ENCODE measurements around the gene PLCB3. TPM values are rescaled to one million over a fixed set of nuclear protein-coding genes. Genes with fewer than 3 reads are reported as not detected.

The PLCB3 gene
- total RNA-seq, 1 donor from 2014 or later: 9.6 TPM

DNA sequence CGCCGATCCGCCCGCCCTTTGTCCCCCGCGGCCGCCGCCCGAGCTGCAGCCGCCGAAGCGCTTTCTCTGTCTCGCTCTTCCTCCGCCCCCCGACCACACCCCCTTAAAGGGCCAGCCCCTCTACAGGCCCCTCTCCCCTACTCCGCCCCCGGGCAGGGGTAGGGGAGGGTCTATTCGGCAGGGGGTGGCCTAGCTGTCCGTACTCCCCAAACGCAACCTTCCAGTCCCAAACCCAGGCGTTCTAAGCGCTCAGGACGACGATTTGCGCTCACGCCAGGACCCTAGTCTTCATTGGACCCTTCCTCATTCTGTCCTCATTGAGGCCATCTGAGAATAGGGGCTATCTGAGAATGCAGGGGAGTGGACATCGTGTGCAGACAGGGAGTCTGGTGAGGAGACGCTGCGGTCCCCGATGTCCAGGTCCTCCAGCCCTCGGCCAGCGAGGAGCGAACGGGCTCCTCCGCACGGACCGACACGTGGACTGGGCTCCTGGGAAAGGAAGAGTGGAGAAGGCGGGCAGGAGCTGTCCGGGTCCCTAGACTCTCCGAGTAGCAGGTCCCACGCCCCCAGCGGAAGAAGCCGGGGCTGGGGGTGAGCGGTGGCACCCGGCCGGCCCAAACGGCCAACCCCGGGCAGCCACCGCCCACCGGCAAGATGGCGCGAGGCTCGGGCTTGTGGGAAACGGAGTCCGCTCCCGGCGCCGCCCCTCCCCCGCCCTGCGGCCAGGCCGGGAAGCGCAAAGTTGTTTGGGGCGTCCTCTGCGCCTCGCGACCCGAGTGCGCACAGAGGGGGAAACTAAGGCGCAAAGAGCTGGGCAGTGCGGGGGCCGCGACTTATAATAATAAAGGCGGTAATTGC lies 4.2 kb upstream of the PLCB3 start, which contains the start of gene PPP1R14B:
Gene PPP1R14B, minus strand, starts transcription at position 73 of the 858 bp plus-strand sequence. CDS start 270 bp downstream, outside the sequence.
- DNase-seq (ENCODE audit: low spot score): peak; percentile 92
- intact Hi-C loops (cut with DNase I): loop anchor here (1.0 kb wide), 1 partner anchor 22 kb away; no protein-coding TSS in a partner anchor

DNA sequence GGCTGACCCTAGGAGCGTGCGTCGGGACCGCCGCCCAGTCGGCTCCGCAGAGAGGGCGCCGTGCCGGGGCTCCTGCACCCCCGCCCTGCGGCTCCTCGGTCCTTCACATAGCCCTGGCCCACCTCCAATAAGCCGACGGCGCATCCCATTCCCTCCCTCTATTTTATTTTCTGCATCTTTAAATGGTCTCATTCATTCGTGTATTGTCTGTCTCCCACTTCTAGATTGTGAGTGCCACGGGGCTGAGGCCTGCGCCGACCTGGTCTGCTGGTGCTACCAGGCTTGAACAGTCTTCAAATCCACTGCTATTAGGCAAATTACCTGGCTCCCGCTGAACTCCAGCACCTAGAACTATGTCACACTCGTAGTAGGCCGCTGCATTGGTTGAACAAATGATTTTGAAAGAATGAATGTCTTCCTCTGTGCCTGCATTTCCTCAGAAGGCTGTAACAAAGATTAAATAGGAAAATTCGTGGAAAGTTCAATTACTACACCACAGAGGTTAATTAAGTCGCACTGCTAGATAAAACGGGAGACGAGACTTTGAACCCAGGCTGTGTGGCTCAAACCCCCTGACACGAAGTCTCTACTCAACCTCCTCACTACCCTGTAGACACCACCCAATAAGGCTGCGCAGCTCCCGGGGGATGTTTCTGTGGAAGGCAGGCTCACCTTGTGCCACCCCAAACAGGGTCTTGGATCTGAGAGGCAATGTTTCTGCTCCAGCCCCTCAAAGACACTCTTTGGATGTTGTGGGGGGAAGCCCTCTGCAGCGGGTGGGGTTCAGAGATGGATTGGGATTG lies 3.4 kb upstream of the PLCB3 start:
- no peak for DNase-seq (ENCODE audit: low spot score)
- intact Hi-C loops (cut with DNase I): loop anchor here (1.0 kb wide), 1 partner anchor 21 kb away; no protein-coding TSS in a partner anchor

DNA sequence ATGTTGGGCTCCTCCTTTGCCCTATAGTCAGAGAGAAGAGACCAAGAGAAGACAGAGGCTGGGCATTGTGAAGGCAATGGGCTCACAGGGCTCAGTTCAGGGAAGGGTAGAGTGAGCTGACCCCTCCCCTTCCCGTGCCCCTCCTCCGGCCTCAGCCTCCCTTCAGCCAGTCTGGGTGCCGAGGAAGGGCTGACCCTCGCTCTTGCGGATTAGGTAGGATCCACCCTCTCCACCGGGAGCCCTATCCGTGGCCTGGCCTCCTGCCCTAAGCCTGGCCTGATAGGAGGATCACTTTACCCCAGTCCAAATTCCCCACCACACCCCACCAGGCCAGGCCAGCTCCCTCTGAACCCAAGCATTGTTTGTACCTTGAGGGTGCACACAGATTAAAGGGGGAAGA lies 2.8 kb upstream of the PLCB3 start:
- intact Hi-C loops (cut with DNase I): no loop called here
- DNase-seq (ENCODE audit: low spot score): no peak

DNA sequence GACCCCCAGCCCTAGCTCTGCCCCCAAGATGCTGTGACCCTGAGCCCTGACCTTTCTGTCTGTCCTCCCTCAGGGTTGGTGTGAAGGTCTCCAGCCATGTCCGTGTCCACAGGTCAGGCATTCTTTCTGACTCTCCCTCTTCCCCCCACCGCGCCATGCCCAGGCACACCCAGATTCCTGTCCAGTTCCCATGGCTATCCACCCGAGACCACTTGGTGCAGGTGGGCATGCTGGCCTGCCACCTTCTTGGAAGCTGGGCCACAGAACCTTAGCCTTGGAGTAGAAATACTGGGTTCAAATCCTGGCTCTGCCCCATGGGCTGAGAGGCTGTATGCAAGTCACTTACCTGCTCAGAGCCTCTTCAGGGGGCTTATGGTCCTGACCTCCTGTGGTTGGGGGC lies 2.3 kb upstream of the PLCB3 start:
- DNase-seq (ENCODE audit: low spot score): no peak
- intact Hi-C loops (cut with DNase I): no loop called here

DNA sequence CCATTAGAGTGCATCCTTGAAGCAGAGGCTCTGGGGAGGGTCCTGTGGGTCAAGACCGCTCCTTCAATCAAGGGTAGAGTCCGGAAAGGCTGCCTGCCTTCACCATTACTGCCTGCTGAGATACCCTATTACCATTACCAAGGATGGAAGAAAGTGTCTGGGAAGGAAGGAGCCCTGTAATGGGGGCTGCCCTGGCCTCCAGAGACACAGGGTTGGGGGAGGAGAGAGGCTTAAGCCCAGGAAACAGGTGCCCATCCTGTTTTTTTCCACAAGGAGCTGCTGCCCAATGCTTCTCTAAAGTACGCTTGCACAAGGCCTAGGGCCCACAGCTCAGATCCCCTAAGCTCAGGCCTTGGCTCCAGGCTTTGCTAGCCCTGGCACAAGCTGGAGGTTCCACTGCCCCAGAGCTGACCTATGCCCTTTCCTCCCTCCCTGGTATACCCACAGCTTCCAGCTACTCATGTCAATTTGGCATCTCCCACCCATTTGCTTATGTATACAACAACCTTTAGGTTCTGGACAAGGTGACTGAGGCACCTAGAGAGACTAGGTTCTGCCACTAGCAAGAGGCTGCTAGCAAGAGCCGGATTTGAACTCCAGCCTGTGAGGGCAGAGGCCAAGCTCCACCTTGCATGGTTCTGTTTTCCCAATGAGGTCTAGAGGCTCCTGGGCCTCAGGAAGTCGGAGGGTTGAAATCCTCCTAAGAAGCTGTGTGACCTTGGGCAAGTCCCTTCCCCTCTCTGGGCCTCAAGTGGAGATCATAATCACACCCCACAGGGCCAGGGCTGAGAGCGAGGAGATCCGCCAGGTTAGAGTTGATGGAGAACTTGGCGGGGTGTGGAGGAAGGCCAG lies 1.5 kb upstream of the PLCB3 start:
- intact Hi-C loops (cut with DNase I): loop anchor here (5.0 kb wide), 1 partner anchor 53 kb away; the partner anchor contains the start of gene CATSPERZ
- no peak for DNase-seq (ENCODE audit: low spot score)

DNA sequence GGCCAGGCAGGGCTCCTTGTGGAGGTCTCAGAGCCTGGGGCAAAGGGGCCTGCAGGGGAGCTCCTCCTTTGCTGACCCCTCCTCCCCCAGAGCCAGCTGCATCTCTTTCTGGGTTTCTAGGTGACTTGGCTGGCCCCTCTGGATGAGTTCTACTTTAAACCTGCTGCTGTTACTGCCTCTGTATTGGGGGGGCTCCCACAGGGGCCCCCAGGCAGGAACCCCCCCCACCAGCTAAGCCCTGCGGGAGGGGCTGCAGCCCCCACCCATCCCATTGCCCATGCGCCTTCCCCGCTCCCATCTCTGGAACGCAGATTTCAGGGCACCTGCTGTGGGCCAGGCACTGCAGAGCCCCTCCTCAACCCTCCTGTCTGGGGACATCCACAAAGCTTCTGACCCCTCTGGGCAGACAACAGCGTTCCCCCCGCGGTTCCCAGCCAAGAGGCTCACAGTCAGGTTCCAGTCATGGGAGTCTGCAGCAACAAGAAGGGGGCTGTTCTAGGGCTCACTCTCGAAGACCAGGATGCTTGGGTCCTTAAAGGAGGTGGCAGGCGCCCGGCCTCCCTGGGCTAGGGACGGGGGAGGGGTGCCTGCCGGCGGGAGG lies 815 bp upstream of the PLCB3 start:
- intact Hi-C loops (cut with DNase I): loop anchor here (5.0 kb wide), 1 partner anchor 52 kb away; the partner anchor contains the start of gene CATSPERZ
- no peak for DNase-seq (ENCODE audit: low spot score)

DNA sequence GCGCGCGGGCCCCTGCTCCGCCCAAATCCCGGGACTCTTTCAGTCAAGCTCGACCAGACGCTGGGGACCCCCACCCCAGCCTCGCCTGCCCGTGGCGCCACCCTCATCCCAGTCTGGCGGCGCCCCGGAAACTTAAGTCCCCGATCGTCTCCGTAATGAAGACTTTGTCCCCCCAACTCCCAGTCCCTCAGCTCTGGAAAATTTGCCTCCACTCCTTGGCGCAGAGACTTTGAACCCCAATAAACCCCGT lies 348 bp downstream of the PLCB3 start:
- DNase-seq (ENCODE audit: low spot score): no peak
- intact Hi-C loops (cut with DNase I): loop anchor here (5.0 kb wide), 1 partner anchor 51 kb away; the partner anchor contains the start of gene CATSPERZ

DNA sequence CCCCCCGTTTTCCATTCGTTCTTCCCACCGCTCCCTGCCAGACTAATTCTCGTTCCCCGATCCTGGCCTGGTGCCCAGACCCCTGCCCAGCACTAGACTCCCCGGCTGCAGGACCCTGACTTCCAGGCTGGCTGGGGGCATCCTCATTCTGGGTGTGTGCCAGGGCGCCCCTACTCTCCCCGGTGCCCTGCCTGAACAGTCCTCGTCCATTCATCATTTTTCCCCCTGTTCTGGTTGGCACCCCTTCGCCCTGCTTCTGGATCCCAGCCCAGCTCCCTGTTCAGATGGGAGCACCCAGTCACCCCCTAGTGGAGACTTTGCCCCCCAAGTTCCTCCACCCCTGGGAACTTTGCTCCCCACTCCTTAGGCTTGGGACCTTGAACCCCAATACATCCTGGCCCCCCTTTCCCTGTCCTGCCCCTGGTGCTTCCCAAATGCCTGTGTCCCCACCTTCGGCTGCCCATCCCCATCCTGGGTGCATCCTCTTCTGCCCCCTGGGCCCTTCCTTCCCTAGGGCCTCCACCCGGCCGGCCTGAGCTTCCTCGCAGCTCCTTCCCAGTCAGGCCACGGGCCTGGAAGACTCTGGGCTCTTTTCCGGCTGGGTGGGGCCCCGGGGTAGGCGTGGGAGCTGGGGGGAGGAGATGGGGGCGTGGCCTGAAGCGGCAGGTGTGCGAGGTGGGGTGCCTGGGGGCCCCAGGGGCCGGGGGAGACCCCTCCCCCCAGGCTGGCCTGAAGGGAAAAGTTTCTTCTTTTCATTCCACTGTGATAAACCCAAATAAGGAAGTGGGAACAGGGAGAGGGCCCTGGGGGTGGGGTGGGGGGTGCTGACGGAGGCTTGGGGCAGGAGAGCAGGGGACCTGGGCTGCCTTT lies 908 bp downstream of the PLCB3 start:
- intact Hi-C loops (cut with DNase I): loop anchor here (5.0 kb wide), 1 partner anchor 50 kb away; the partner anchor contains the start of gene CATSPERZ

DNA sequence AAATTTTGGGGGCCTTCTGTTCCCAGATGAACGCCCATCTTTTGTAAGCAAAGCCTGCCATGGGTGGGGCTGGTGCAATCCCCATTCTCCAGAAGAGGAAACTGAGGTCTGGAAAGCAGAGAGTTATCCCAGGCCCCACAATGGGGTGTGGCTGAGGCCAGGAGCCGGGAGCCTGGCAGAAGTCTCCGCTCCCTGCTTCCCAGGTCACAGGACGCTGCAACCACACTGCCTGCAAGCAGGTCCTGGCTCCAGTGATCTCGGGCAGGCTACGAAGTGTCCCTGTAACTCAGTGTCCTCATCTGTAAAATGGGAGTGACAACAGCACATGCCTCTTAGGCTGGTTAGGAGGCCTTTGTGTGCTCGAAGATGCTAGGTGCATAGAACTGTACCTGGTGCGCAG lies 1.7 kb downstream of the PLCB3 start:
- intact Hi-C loops (cut with DNase I): loop anchor here (5.0 kb wide), 1 partner anchor 49 kb away; the partner anchor contains the start of gene CATSPERZ
- DNase-seq (ENCODE audit: low spot score): no peak

More for the DNA sequence above, 908 bp downstream of the PLCB3 start:
- no peak for DNase-seq (ENCODE audit: low spot score)

DNA sequence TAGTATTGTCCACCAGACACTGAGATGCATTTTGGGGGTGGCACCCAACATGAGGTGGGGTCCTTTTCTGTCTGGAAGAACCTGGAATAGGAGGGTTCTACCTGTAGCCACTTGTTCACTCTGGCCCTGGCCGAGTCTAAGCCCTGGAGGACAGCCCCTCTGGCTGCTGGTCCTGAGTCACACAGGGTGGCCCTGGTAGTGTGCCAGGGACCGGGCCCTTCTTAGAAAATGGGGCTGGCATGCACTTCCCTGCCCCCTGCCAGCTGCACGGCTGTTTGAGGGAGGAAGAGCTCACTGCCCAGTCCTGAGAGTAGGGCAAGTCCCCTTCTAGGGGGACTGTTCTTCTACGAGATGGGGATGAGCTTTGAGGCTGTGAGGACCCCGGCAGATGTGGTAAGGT lies 2.2 kb downstream of the PLCB3 start:
- intact Hi-C loops (cut with DNase I): loop anchor here (5.0 kb wide), 1 partner anchor 49 kb away; the partner anchor contains the start of gene CATSPERZ
- DNase-seq (ENCODE audit: low spot score): no peak

DNA sequence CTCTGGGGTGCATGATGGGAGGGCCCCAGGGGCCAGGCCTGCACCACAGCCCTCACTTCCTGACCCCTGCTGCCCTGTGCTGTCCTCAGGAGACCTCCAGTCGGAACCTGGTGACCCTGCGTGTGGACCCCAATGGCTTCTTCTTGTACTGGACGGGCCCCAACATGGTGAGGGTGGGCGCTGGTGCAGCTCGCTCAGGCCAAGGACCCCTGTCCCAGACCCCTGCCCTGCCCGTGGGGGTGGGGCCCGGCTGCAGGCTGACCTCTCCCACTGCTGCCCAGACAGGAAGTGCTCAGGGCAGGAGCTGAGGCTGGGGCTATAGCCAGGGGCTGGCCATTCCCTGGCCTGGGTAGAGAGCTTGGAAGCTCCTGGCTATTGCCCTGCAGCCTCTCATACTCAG lies 3.0 kb downstream of the PLCB3 start:
- intact Hi-C loops (cut with DNase I): loop anchor here (5.0 kb wide), 1 partner anchor 48 kb away; the partner anchor contains the start of gene CATSPERZ
- no peak for DNase-seq (ENCODE audit: low spot score)

DNA sequence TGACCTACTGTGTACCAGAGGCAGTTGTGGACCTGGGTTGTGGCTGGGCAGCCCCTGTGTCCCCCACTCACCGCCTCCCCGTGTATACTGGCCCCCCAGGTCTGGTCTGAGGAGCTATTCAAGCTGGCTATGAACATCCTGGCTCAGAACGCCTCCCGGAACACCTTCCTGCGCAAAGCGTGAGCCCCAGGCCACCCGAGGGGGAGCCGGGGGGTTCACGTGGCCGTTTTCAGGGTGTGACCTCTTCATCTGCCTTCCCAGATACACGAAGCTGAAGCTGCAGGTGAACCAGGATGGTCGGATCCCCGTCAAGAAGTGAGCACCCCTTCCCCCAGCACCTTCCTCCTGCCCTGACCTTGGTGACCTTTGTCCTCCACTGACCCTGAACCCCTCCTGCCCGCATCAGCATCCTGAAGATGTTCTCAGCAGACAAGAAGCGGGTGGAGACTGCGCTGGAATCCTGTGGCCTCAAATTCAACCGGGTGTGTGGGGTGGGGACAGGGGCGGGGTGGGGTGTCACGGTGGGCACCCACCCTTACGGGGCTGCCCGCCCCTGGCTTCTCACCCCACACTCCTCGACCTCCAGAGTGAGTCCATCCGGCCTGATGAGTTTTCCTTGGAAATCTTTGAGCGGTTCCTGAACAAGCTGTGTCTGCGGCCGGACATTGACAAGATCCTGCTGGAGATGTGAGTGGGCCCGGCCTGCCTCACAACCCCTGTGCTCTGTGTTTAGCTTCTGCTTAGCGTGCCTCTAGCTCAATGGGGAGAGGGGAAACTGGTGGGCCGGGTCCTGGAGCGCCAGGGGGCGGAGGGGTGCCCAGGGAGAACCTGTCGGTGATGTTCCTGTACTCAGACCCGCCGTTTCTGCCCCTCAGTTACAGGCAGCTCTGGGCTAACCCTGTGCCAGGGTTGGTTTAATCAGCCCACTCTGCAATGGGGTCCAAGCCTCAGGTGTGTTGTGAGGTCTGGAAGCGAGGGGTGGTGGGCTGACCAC lies 4.1 kb downstream of the PLCB3 start:
- intact Hi-C loops (cut with DNase I): no loop called here
- no peak for DNase-seq (ENCODE audit: low spot score)

DNA sequence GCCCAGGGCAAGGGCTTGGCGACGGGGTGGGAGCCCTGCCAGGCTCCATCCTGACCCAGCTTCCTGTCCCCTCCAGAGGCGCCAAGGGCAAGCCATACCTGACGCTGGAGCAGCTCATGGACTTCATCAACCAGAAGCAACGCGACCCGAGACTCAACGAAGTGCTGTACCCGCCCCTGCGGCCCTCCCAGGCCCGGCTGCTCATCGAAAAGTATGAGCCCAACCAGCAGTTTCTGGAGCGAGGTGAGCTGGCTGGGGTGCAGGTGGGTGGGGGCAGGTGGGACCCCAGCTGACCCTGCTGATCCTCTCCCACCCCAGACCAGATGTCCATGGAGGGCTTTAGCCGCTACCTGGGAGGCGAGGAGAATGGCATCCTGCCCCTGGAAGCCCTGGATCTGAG lies 5.0 kb downstream of the PLCB3 start:
- DNase-seq (ENCODE audit: low spot score): no peak
- intact Hi-C loops (cut with DNase I): no loop called here

DNA sequence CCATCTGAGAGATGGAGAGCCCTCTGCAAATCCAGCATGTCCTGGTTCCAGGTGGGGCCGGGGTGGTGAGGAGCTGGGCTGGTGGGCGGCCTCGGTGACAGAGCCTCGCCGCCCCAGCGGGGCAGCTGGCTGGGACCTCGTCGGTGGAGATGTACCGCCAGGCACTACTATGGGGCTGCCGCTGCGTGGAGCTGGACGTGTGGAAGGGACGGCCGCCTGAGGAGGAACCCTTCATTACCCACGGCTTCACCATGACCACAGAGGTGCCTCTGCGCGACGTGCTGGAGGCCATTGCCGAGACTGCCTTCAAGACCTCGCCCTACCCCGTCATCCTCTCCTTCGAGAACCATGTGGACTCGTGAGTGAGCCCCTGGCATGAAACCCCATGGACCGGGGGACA lies 7.0 kb downstream of the PLCB3 start:
- intact Hi-C loops (cut with DNase I): no loop called here
- no peak for DNase-seq (ENCODE audit: low spot score)

DNA sequence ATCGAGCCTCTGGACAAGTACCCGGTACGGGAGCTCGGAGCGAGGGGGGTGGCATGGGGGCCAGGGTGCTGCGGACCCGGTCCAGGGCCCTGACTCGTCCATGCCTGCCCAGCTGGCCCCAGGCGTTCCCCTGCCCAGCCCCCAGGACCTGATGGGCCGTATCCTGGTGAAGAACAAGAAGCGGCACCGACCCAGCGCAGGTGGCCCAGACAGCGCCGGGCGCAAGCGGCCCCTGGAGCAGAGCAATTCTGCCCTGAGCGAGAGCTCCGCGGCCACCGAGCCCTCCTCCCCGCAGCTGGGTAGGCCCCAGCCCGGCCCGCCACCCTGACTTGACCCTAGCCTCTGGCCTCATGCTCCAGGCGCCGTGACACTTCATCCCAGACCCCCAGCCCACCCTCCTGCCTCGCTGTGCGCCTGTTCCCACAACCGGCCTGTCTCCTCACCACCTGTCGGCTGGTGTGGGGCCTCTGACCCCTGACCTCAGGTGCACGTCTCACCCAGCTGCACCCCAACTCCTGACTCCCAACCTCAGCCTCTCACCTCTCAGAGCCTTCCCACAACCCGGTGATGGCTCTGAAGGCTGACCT lies 7.7 kb downstream of the PLCB3 start:
- intact Hi-C loops (cut with DNase I): no loop called here
- DNase-seq (ENCODE audit: low spot score): no peak

DNA sequence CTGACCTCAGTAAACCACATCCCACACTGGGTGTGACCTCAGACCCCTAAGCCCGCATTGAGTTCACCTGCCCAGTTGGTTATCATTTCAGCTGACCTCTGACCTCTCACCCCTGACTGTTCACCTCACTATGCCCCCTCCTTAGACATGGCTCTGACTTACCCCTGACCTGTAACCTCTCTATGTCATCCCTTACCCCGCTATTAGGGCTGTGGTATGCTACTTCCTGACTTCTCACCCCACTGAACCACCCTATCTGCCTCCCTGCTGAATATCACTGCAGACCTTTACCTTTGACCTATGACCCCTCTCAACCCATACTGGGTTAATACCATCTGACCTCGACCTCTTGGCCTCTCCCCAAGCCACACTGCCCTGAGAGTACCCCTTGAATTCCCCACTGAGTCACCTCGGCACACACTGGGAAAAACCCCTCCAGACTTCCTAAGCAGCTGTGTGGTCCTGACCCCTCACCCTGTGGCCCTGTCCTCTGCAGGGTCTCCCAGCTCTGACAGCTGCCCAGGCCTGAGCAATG lies 8.3 kb downstream of the PLCB3 start:
- DNase-seq (ENCODE audit: low spot score): no peak
- intact Hi-C loops (cut with DNase I): no loop called here
